ENCODE measurements around the gene TNFRSF17. TPM values are rescaled to one million over a fixed set of nuclear protein-coding genes. Genes with fewer than 3 reads are reported as not detected.

The TNFRSF17 gene
- total and polyA plus RNA-seq, 10 of the 15 experiments (the other 5 are each of a cell fraction or from before 2014, with no cell fraction given), result 106 to 461 (median 179) TPM

GRCh38 chr16:11915644-11916523 is 49.1 kb upstream of the TNFRSF17 start, which contains the start of gene GSPT1 (continued):
- TF ChIP-seq ZBTB11 (CRISPR knock-in tag; IDR thresholded peaks at IDR 0.05) (peak; percentile 42; the same call in 1 of the 2 replicates), MEF2B (IDR thresholded peaks at IDR 0.05; ENCODE audit: partially characterized antibody, poor library complexity, severe bottlenecking) (peak; percentile 31), POLR2AphosphoS2 (IDR thresholded peaks at IDR 0.05; ENCODE audit: low read depth, low read length) (peak; percentile 56; the same call in 1 of the 2 replicates), ATF2 (IDR thresholded peaks at IDR 0.05; ENCODE audit: low read length) (no peak), NR2C1 (IDR thresholded peaks at IDR 0.05) (peak; percentile 92), E2F8 (IDR thresholded peaks at IDR 0.05; ENCODE audit: low read depth, partially characterized antibody) (peak; percentile 19), USF2 (IDR thresholded peaks at IDR 0.05; ENCODE audit: borderline replicate concordance, low read depth, low read length) (no peak), E2F4 (IDR thresholded peaks at IDR 0.05; ENCODE audit: low read depth, low read length) (no peak; the same call in 1 of the 2 replicates), DPF2 (IDR thresholded peaks at IDR 0.05) (no peak; the same call in 1 of the 2 replicates), SP1 (IDR thresholded peaks at IDR 0.05; ENCODE audit: low read depth, low read length) (peak; percentile 41), PAX5 (IDR thresholded peaks at IDR 0.05; ENCODE audit: borderline replicate concordance, low read depth, low read length) (no peak), FOXM1 (IDR thresholded peaks at IDR 0.05; ENCODE audit: low read depth, low read length) (no peak), FOS (IDR thresholded peaks at IDR 0.05; ENCODE audit: borderline replicate concordance, extremely low read depth, insufficient read length) (no peak), MAX (IDR thresholded peaks at IDR 0.05; ENCODE audit: low read depth, low read length) (peak; percentile 77; the same call in 1 of the 2 replicates), EGR1 (IDR thresholded peaks at IDR 0.05; ENCODE audit: borderline replicate concordance in 1 of 2, low read depth in 2 of 2, low read length in 2 of 2) (peak in 1 of 2 experiments; percentile 80; a peak in 2 of 3 replicates), SIN3A (IDR thresholded peaks at IDR 0.05; ENCODE audit: low read depth, low read length) (peak; percentile 86), RELA (IDR thresholded peaks at IDR 0.05; ENCODE audit: borderline replicate concordance, partially characterized antibody) (peak; percentile 85), NFYA (IDR thresholded peaks at IDR 0.05; ENCODE audit: borderline replicate concordance, low read depth, low read length) (no peak)
